Type B pancreatic cell (in vitro differentiated cells): Measurements from ENCODE around the gene S100A8. TPM values are rescaled to one million over a fixed set of nuclear protein-coding genes. Genes with fewer than 3 reads are reported as not detected.
"Not testable (repeated sequence)": the region's sequence is repeated elsewhere in the genome, so short reads cannot be mapped to it uniquely, and the experiment has no call there.

Source experiments
- DNase-seq: peaks from one replicate; pipeline ENCODE4 v3.0.0; 2021; ENCODE audit warnings: mixed read lengths; ENCODE audit not compliant: unreplicated experiment; ENCODE audit errors: extremely low spot score
- H3K27ac Mint-ChIP-seq: 2 replicates; pipeline ENCODE4 v1.8.0; 2021; ENCODE audit warnings: mild to moderate bottlenecking, mixed read lengths
- H3K27me3 Mint-ChIP-seq: 2 replicates; pipeline ENCODE4 v1.8.0; 2021; ENCODE audit warnings: mixed read lengths
- H3K36me3 Mint-ChIP-seq: 2 replicates; pipeline ENCODE4 v1.8.0; 2021; ENCODE audit warnings: mixed read lengths
- H3K4me1 Mint-ChIP-seq: one replicate; pipeline ENCODE4 v1.8.0; 2021; ENCODE audit warnings: mixed read lengths; ENCODE audit not compliant: unreplicated experiment
- H3K4me3 Mint-ChIP-seq: 2 replicates; pipeline ENCODE4 v1.8.0; 2021; ENCODE audit warnings: mild to moderate bottlenecking, mixed read lengths
- H3K9me3 Mint-ChIP-seq: 2 replicates; pipeline ENCODE4 v1.8.0; 2021; ENCODE audit warnings: mixed read lengths
- CTCF ChIP-seq: fragments of 200-600 bp; sonication (generic); conservative IDR thresholded peaks from 2 replicates; pipeline ENCODE4 v1.5.0; 2021; ENCODE audit warnings: antibody characterized with exemption, mild to moderate bottlenecking
- total RNA-seq: library from RNA; stranded (reverse); gene quantifications from 2 replicates; pipeline ENCODE4 v1.2.1, GENCODE V29; 2021; ENCODE audit warnings: low replicate concordance

The S100A8 gene
- total RNA-seq, 1 donor from 2014 or later: 667 TPM

DNA sequence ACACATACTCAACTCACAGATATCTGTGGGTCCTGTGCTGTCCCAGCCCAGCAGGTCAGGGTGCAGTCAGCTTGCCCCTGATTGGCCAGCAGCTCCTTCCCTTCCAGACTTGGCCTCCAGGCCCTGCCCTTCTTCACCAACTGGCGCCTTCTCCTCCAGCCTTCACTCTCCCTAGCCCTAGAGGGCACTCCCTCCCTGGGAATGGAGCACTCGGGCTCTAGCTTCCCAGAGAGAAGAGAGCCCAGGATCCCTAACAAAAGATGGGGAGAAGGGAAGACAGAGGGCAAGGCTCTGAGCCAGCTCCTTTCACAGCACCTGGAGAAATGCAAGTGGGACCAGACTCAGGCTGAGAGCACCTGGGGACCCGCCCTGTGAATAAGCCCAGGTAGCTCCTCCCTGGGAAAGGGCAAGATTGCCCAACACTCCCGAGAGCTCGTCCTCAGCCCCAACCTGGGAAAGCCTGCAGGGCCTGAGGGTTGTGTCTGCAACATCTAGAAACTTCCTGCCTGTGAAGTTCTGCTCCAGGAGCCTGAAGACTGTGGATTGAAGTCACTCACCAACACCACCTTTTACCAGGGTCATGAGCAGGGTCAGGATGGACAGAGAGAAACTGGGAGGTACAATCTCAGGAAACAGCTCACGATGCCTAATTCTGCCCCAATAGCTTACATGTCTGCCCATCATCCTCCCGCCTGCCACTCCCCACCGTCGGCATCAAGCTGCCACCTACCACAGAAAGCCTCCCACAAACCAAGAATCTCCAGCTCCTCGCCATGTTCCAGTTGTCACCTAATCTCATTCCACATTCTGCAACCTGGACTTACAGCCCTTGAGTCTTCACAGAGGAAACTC lies 42.1 kb downstream of the S100A8 start, which contains the start of gene PGLYRP4:
PGLYRP4 (minus strand) TSS at position 331 of the 852 bp plus-strand sequence. CDS start 909 bp downstream, outside the sequence.
- Mint-ChIP-seq H3K4me3 (peak within 1 kb of the TSS; percentile 10), H3K27me3 (peaks cover 27% of the 10 kb centered on the region), H3K9me3 (no peaks in the 10 kb centered on the region), H3K36me3 (no peaks in the 10 kb centered on the region), H3K4me1 (peaks cover 5% of the 10 kb centered on the region), H3K27ac (no peak within 1 kb of the TSS)
- peak; percentile 49 for DNase-seq
- no peak for TF ChIP-seq CTCF

GRCh38 chr1:153347856-153348255 lies 43.0 kb downstream of the S100A8 start:
- peak; percentile 29 for DNase-seq
- Mint-ChIP-seq H3K27me3 (peaks cover 27% of the 10 kb centered on the region), H3K4me3 (peak overlapping the region; percentile 10), H3K36me3 (no peaks in the 10 kb centered on the region), H3K9me3 (no peaks in the 10 kb centered on the region), H3K4me1 (peaks cover 10% of the 10 kb centered on the region), H3K27ac (no peak overlapping the region)
- no peak for TF ChIP-seq CTCF

GRCh38 chr1:153347049-153347448 lies 43.8 kb downstream of the S100A8 start:
- peaks cover 10% of the 10 kb centered on the region for H3K4me1 Mint-ChIP-seq
- H3K4me3 Mint-ChIP-seq, H3K9me3 Mint-ChIP-seq, H3K36me3 Mint-ChIP-seq, H3K27ac Mint-ChIP-seq: not testable (repeated sequence)
- peaks cover 27% of the 10 kb centered on the region for H3K27me3 Mint-ChIP-seq
- peak; percentile 22 for DNase-seq

- no peak for TF ChIP-seq CTCF
- H3K27me3 Mint-ChIP-seq: peaks cover 27% of the 10 kb centered on the region
- H3K4me3 Mint-ChIP-seq: no peak overlapping the region
- no peaks in the 10 kb centered on the region for H3K9me3 Mint-ChIP-seq
- no peak overlapping the region for H3K27ac Mint-ChIP-seq
- H3K4me1 Mint-ChIP-seq: peaks cover 10% of the 10 kb centered on the region
- peak; percentile 40 for DNase-seq
- H3K36me3 Mint-ChIP-seq: no peaks in the 10 kb centered on the region
Measured at GRCh38 chr1:153346077-153346723, 44.7 kb downstream of the S100A8 start.

GRCh38 chr1:153345187-153346076 lies 45.4 kb downstream of the S100A8 start:
- no peak overlapping the region for H3K27ac Mint-ChIP-seq
- no peaks in the 10 kb centered on the region for H3K9me3 Mint-ChIP-seq
- no peaks in the 10 kb centered on the region for H3K36me3 Mint-ChIP-seq
- peak; percentile 51 for DNase-seq
- H3K4me3 Mint-ChIP-seq: no peak overlapping the region
- H3K27me3 Mint-ChIP-seq: peaks cover 27% of the 10 kb centered on the region
- no peak for TF ChIP-seq CTCF
- peaks cover 10% of the 10 kb centered on the region for H3K4me1 Mint-ChIP-seq
